SHP77 (cell line): ENCODE measurements around the gene USP46.
A peak's percentile ranks its signal among the peaks of the same experiment; 100 is the strongest.

Experiments used
- DNase-seq, 2 experiments: peaks; one replicate each; lab custom pipeline; 2025; lab: John Stamatoyannopoulos, UW

The USP46 gene

GRCh38 chr4:52659001-52659721 is at the start of gene USP46:
TSS of gene USP46 (minus strand) at chr4:52659301. CDS start at chr4:52659150, 151 bp downstream.
- peak; percentile 43 to 74 for DNase-seq

GRCh38 chr4:52704661-52705060 is 45.6 kb upstream of the USP46 start:
- no peak for DNase-seq

DNA sequence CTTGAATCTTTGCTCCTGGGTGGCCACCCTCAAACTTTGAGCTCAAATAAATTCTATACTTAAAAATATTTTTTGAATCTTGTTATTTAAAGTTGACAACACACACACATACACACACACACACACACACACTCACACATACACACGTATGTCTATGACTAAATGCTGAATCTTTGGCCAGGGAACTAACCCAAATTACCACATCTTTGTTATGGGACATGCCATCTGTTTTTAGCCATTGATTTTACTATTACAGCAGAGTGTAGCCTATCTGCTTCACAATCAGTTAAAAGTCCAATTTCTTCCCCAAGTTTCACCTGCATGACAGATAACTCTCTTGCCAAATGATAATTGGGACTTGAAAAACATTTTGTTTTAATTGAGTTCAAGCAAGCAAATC is 45.0 kb upstream of the USP46 start:
- no peak for DNase-seq

DNA sequence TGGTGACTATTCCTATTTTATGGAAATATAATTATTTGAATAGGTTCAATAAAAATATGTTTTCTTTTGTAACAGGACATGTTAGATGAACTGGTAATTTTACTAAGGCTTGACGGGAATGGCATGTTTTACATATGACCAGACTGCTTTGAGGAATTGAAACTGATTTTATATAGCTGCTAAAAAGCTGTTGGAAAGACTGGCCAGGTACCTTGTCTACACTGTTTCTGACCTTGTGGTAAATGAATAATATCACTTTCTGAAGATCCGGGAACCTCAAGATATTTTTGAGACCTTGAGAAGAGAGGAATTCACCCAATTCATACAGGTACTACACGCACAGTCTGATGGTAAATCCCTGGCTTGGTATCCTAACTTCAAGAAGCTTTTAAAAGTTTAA is 42.1 kb upstream of the USP46 start:
- DNase-seq, result no peak

DNA sequence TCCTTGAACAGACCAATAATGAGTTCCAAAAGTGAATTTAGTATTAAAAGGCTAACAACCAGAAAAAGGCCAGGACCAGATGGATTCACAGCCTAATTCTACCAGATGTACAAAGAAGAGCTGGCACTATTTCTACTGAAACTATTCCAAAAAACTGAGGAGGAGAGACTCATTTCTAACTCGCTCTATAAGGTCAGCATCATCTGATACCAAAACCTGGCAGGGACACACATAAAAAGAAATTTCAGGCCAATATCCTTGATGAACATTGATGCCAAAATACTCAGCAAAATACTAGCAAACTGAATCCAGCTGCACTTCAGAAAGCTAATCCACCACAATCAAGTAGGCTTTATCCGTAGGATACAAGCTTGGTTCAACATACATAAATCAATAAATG is 35.8 kb upstream of the USP46 start:
- DNase-seq, result no peak

- no peak for DNase-seq
Observed at GRCh38 chr4:52693492-52693891, 34.4 kb upstream of the USP46 start.

GRCh38 chr4:52689096-52689495 is 30.0 kb upstream of the USP46 start:
- no peak for DNase-seq

- DNase-seq, result no peak
Observed at GRCh38 chr4:52687696-52688095, 28.6 kb upstream of the USP46 start.

DNA sequence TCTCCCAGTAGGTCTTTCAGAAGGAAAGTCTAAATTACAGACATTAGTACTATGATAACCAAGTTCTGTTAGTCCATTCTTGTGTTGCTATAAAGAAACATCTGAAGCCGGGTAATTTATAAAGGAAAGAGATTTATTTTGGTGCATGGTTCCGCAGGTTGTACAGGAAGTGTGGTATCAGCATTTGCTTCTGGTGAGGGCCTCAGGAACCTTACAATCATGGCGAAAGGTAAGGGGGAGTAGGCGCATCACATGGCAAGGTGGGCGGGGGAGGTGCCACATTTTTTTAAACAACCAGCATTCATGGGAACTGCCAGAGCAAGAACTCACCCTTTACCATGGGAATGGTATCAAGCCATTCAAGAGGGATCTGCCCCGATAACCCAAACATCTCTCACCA is 26.2 kb upstream of the USP46 start:
- DNase-seq, result no peak

DNA sequence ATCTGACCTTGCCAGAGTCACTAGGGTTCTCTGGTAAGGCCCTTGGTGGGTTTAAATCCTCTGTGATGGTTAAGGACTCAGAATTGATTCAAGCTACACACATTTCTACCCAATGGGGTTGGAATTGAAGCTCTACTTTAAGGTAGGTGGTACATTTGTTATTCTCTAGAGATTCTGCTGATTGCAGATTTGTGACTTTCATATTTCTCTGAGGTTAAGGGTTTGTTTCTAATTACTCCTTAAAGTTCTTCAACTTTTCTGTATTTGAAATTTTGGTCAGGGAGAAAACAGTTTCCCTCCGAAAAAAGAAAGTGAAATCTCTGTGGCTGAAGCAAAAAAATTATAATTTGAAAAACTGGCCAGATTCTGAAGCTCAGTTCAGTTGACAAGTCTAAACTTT is 25.8 kb upstream of the USP46 start:
- no peak for DNase-seq

GRCh38 chr4:52680381-52680780 is 21.3 kb upstream of the USP46 start:
- DNase-seq, result no peak

DNA sequence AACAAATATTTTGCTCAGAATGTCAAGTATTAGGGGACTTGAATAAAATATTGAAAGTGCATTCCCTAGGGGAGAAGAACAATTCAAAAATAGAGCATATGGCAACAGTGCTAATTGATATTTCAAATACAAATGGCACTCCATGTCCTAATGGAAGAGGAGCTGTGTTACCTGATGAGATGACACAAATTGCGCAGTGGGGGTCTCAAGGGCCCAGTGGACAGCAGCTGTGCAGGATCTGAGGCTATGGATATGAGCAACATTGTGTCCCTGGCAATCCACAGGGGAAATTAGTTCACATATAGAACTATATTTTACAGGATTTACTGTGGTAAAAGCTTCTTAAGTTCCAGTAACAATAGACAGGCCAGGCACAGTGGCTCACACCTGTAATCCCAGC is 17.4 kb upstream of the USP46 start:
- DNase-seq, result no peak

GRCh38 chr4:52675111-52675510 is 16.0 kb upstream of the USP46 start:
- no peak for DNase-seq

DNA sequence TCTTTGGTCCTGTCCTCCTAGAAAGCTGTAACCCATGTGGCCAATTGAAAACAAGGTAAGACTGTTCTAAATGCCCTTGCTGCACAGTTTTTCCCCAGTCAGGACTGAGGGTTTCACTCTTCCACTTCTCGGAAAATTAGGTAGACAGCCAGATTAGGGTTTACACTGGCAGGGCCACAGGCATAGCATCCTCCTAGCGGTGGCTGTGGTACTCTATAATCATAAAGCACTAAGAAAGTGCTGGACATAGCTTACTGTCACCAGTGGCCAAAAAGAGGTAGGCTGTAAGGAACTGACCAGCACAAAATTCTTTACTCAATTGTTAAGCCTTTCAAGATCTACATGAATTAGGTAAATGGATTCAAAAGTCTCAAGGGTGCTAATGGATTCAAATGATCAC is 11.6 kb upstream of the USP46 start:
- DNase-seq, result no peak

DNA sequence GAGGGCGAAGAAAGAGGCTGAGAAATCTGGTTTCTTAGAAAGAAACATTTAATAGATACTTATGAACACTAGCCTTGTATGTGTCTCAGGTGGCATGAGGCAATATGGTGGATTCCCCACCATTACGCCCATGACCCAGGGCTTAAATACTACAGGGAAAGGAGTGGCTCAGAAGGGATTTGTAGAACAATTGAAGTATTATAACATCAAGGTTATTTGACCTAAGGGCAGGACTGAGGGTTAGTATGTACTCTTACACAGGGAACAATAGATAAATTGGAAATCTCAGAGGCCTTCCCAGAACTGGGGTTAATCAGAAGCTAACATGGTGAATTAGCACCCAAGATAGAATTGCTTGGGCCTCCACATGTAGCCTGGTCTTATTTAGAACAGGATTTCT is 11.0 kb upstream of the USP46 start:
- DNase-seq, result no peak

- peak in 1 of 2 experiments; percentile 3 for DNase-seq
Observed at GRCh38 chr4:52665592-52665991, 6.5 kb upstream of the USP46 start.

- no peak for DNase-seq
Observed at GRCh38 chr4:52664479-52664878, 5.4 kb upstream of the USP46 start.

DNA sequence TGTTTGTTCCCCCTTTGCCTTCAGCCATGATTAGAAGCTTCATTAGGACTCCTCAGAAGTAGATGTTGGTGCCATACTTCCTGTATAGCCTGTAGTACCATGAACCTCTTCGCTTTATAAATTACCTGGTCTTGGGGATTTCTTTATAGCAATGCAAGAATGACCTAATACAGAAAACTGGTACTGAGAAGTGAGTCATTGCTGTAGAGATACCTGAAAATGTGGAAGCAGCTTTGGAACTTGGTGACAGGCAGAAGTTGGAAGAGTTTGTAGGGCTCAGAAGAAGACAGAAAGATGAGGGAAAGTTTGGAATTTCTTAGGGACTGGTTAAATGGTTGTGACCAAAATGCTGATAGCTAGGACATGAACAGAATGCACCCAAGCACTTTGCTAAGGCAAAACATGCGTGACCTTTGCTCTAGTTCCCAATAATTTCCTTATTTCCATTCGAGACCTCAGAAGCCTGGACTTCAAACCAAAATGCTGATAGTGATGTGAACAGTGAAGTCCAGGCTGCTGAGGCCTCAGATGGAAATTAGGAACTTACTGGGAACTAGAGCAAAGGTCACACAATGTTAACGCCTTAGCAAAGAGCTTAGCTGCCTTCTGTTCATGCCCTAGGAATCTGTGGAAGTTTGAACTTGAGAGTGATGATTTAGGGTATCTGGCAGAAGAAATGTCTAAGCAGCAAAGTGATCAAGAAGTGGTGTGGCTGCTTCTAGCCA is 3.0 kb upstream of the USP46 start:
- no peak for DNase-seq

- DNase-seq, result no peak
Observed at GRCh38 chr4:52660643-52661042, 1.5 kb upstream of the USP46 start.

DNA sequence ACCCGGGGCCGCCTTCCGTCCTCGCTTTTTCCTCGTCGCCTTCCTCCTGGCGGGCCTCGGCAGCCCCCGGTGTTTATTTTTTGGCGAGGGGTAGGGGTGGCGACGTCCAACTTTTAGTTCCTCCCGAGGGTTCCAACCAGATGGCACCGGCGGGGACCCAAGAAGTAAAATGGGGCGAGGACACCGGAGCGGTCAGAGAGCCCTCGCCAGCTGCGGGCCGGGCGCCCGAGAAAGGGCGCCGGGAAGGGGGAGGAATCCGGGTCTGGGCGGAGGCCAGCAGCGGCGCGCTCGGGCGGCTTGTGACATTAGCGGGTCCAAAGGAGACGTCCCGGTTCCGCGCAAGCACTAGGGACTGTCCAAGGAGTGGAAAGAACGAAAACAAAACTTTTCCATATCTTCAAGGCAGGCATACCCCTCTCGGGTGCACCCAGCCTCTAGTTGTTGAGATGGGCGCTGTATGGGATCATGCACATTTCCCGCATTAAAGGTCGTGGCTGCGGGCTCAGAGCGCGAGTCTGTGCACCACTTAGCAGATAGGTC is 691 bp upstream of the USP46 start:
- DNase-seq, result peak; percentile 21 to 45

- DNase-seq, result no peak
Observed at GRCh38 chr4:52658641-52659000, 480 bp downstream of the USP46 start.

DNA sequence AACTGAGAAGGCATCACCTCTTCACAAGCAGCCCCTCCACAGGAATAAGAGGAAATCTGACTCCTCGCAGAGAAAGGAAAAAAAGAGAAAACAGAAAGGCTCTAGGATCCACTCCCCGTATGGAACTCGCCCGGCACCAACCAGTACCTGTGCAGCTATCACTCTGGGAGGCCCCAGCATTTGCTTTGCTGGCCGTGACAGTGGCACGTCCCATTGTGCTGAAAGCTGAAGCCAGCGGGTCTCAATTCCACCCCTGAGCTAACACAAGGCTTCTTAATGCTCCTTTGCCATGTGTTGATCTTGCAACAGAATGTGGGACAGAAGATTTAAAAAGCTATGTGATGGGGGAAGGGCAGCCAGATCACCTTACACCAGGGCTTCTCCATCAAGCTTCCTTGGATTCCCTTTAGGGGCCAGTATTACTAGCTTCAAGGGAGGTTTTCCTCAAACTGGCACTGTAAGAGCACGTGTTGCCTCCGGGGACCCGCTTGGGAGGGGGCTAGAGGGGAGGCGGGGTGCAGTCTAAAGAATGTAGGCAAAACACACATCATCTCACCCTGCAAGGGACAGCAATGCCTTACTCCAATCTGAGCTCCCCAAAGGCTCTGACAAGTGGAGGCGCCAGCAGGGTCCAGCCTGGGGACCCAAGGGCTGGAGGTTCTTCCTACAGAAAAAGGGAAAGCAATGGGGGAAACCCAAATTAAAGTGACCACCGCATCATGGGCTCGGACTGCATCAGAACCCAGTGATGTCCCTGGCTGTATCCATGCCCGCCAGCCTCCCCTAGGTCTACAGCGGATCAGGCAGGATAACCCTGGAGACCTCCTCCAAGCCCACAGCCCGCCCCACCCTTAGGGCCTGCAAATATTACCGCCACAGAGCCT is 1.2 kb downstream of the USP46 start:
- DNase-seq, result no peak

DNA sequence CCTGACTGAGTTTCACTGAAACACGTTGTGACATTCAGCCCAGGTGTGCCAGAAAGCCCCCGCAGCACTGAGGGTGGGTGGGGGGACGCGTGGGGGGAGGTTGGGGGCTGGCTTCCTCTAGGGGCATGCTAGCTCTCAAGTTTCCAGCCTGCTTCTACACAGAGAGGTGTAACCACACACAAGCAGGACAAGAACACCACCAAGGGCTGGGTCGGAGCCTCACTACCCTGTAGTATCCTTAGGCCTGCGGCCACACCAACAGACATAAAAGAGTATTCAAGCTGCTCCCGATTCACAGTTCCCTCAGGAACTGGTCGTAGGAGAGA is 1.8 kb downstream of the USP46 start:
- no peak for DNase-seq
